Keratinocyte (primary cell): ENCODE data around the gene KCNC3. TPM values are rescaled to one million over a fixed set of nuclear protein-coding genes. Genes with fewer than 3 reads are reported as not detected.

Source experiments
- DNase-seq: peaks from one replicate; pipeline ENCODE4 v3.0.0-alpha.2; 2011; ENCODE audit warnings: low read depth, missing footprints, low spot score
- FAIRE-seq: peaks from 2 replicates; lab custom pipeline; 2011; peaks lifted over from hg19 to GRCh38; lab: Jason Lieb, UNC
- H2AFZ ChIP-seq: 2 replicates; pipeline ENCODE4 v1.6.0; 2012; ENCODE audit warnings: low read length, control low read depth, inconsistent platforms; ENCODE audit not compliant: control insufficient read depth
- H3K27ac ChIP-seq: 2 replicates; pipeline ENCODE4 v1.5.1; 2011; ENCODE audit warnings: low read length; ENCODE audit not compliant: control insufficient read depth, insufficient read depth
- H3K27me3 ChIP-seq: 3 replicates; pipeline ENCODE4 v1.6.0; 2011; ENCODE audit warnings: low read length; ENCODE audit not compliant: control insufficient read depth, insufficient read depth; ENCODE audit errors: extremely low read depth
- H3K36me3 ChIP-seq, 2 experiments: 2 replicates in 1 of 2; 3 replicates in 1 of 2; pipeline ENCODE4 v1.5.1; 2011; ENCODE audit warnings: low read length in 2 of 2, mild to moderate bottlenecking in 1 of 2; ENCODE audit not compliant: control insufficient read depth in 2 of 2, insufficient read depth in 2 of 2; ENCODE audit errors: extremely low read depth in 1 of 2
- H3K4me1 ChIP-seq: 3 replicates; pipeline ENCODE4 v1.5.1; 2011; ENCODE audit warnings: low read length; ENCODE audit not compliant: control insufficient read depth, insufficient read depth; ENCODE audit errors: extremely low read depth
- H3K4me2 ChIP-seq: 3 replicates; pipeline ENCODE4 v1.6.0; 2011; ENCODE audit warnings: low read depth, low read length; ENCODE audit not compliant: control insufficient read depth, insufficient read depth; ENCODE audit errors: extremely low read depth
- H3K4me3 ChIP-seq, 3 experiments: fragments of 200-600 bp in 1 of 3; sonication (generic) in 1 of 3; 2 replicates in 2 of 3; 3 replicates in 1 of 3; pipeline ENCODE4 v1.5.1; 2011 to 2016; ENCODE audit warnings: low read length in 3 of 3, mild to moderate bottlenecking in 3 of 3, control low read depth in 2 of 3, inconsistent platforms in 1 of 3, low read depth in 1 of 3, mixed read lengths in 1 of 3, mixed run types in 1 of 3, moderate library complexity in 1 of 3; ENCODE audit not compliant: control insufficient read depth in 2 of 3, insufficient read depth in 2 of 3; ENCODE audit errors: extremely low read depth in 1 of 3
- H3K79me2 ChIP-seq: 2 replicates; pipeline ENCODE4 v1.6.0; 2012; ENCODE audit warnings: low read length; ENCODE audit not compliant: control insufficient read depth, insufficient read depth
- H3K9ac ChIP-seq: 3 replicates; pipeline ENCODE4 v1.6.0; 2011; ENCODE audit warnings: low read length; ENCODE audit not compliant: control insufficient read depth, insufficient read depth; ENCODE audit errors: extremely low read depth
- H3K9me1 ChIP-seq: 3 replicates; pipeline ENCODE4 v1.6.0; 2011; ENCODE audit warnings: low read length; ENCODE audit not compliant: control insufficient read depth, insufficient read depth; ENCODE audit errors: extremely low read depth
- H3K9me3 ChIP-seq: 2 replicates; pipeline ENCODE4 v1.5.1; 2012; ENCODE audit warnings: low read depth, low read length; ENCODE audit not compliant: control insufficient read depth
- H4K20me1 ChIP-seq: 3 replicates; pipeline ENCODE4 v1.6.0; 2011; ENCODE audit warnings: low read length; ENCODE audit not compliant: control insufficient read depth, insufficient read depth; ENCODE audit errors: extremely low read depth
- EZH2 ChIP-seq: IDR thresholded peaks from one replicate; pipeline ENCODE4 v1.6.1; 2012; ENCODE audit warnings: inconsistent platforms, mild to moderate bottlenecking, low read length, moderate library complexity
- dilution Hi-C: fragments of 300-500 bp; cut with MboI; formaldehyde crosslinking; loops from one replicate; pipeline ENCODE4 v1.7.0; 2020; ENCODE audit warnings: low sequenced_read_pairs; ENCODE audit not compliant: extremely low pct_ligation_motif_present
- polyA plus RNA-seq, 5 experiments: library from polyadenylated mRNA; depleted of rRNA in 3 of 5; stranded (reverse) in 3 of 5; stranded (forward) in 1 of 5; unstranded in 1 of 5; fragments of >200 nt; gene quantifications; 1 replicate in 1 of 5; 2 replicates in 3 of 5; 3 replicates in 1 of 5; pipeline versions ENCODE4 v1.2.1 to v1.2.3, GENCODE V29; 2011 to 2012; ENCODE audit warnings: missing spikeins in 2 of 5, low read depth in 1 of 5, low replicate concordance in 1 of 5
- TF ChIP-seq, protein P1 (sequence below), 3 experiments: IDR thresholded peaks in 1 of 3; conservative IDR thresholded peaks in 1 of 3; optimal IDR thresholded peaks in 1 of 3; 2 replicates in 2 of 3; 3 replicates in 1 of 3; pipeline versions ENCODE3 to v1.5.1; 2011; ENCODE audit warnings: low read length in 3 of 3, mild to moderate bottlenecking in 3 of 3, moderate library complexity in 2 of 3, control low read depth in 1 of 3, inconsistent platforms in 1 of 3; ENCODE audit not compliant: insufficient read depth in 2 of 3; ENCODE audit errors: extremely low read depth in 1 of 3

The KCNC3 gene
- polyA plus RNA-seq, 1 donor (not counting 4 experiments of a cell fraction or from before 2014, with no cell fraction given), result 0.01 TPM

DNA sequence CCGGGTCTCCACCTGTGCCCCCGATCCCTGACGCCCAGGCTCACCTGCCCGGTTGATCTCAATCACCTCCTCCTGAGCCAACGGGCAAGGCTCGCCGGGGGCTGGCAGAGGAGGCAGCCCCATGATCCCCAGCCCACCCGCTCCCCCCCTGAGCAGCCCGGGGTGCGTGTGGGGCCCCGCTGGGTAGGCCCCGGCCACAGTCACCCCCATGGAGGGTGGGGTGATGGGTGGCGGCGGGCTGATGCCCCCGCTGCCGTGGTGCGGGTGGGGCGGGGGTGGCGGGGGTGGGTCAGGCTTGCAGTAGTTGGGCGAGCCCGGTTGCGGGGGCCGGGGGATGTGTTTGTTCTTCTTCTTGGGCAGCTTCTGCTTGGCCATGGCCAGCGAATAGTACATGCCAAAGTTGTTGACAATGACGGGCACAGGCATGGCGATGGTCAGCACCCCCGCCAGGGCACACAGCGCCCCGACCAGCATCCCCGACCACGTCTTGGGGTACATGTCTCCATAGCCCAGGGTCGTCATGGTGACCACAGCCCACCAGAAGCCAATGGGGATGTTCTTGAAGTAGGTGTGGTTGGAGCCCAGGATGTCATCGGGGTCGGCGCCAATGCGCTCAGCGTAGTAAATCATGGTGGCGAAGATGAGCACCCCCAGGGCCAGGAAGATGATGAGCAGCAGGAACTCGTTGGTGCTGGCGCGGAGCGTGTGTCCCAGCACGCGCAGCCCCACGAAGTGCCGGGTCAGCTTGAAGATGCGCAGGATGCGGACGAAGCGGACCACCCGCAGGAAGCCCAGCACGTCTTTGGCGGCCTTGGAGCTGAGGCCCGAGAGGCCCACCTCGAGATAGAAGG, 6.0 kb downstream of the KCNC3 start:
- Histone ChIP-seq H3K27ac (no peak overlapping the region), H3K9ac (no peak overlapping the region), H2AFZ (no peak overlapping the region), H3K9me1 (no peaks in the 10 kb centered on the region), H3K4me2 (no peak overlapping the region), H3K4me1 (no peaks in the 10 kb centered on the region), H3K79me2 (no peaks in the 10 kb centered on the region), H3K9me3 (no peaks in the 10 kb centered on the region), H3K36me3 (no peaks in the 10 kb centered on the region), H4K20me1 (no peaks in the 10 kb centered on the region), H3K4me3 (no peak overlapping the region), H3K27me3 (peaks cover 25% of the 10 kb centered on the region)
- dilution Hi-C loops, result no loop called here
- FAIRE-seq, result no peak
- no peak for TF ChIP-seq EZH2
- TF ChIP-seq, protein P1, sequence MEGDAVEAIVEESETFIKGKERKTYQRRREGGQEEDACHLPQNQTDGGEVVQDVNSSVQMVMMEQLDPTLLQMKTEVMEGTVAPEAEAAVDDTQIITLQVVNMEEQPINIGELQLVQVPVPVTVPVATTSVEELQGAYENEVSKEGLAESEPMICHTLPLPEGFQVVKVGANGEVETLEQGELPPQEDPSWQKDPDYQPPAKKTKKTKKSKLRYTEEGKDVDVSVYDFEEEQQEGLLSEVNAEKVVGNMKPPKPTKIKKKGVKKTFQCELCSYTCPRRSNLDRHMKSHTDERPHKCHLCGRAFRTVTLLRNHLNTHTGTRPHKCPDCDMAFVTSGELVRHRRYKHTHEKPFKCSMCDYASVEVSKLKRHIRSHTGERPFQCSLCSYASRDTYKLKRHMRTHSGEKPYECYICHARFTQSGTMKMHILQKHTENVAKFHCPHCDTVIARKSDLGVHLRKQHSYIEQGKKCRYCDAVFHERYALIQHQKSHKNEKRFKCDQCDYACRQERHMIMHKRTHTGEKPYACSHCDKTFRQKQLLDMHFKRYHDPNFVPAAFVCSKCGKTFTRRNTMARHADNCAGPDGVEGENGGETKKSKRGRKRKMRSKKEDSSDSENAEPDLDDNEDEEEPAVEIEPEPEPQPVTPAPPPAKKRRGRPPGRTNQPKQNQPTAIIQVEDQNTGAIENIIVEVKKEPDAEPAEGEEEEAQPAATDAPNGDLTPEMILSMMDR (optimal IDR thresholded peaks at IDR 0.05 in 1 of 3, IDR thresholded peaks at IDR 0.05 in 1 of 3, conservative IDR thresholded peaks at IDR 0.05 in 1 of 3; ENCODE audit: extremely low read depth in 1 of 3, insufficient read depth in 2 of 3, low read length in 3 of 3), result no peak
- no peak for DNase-seq

DNA sequence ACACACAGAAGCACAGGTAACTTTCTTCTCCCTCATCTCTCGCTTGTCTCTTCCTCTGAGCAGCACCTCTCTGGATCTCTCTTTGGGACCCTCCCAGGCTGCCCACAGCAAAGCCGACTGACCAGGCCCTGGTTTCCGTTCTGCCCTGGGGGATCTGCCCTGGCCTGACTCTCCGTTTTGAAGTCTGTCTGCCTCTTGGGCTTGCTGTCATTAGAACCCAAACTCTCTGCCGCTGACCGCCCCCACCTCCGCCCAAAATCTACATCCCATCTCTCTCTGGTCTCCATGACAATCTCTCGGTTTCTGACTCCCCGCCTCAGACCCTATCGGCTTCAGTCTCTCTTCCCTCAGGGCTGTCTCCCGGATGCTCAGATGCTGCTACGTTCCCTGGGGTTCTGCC, 6.9 kb downstream of the KCNC3 start:
- Histone ChIP-seq H3K4me3 (no peak overlapping the region), H2AFZ (no peak overlapping the region), H3K36me3 (no peaks in the 10 kb centered on the region), H3K27me3 (peaks cover 16% of the 10 kb centered on the region), H3K9me3 (no peaks in the 10 kb centered on the region), H4K20me1 (no peaks in the 10 kb centered on the region), H3K9me1 (no peaks in the 10 kb centered on the region), H3K9ac (no peak overlapping the region), H3K79me2 (no peaks in the 10 kb centered on the region), H3K4me2 (no peak overlapping the region), H3K4me1 (no peaks in the 10 kb centered on the region), H3K27ac (no peak overlapping the region)
- FAIRE-seq (no peak), DNase-seq (no peak)
- dilution Hi-C loops, result no loop called here
- TF ChIP-seq, protein P1 (optimal IDR thresholded peaks at IDR 0.05 in 1 of 3, IDR thresholded peaks at IDR 0.05 in 1 of 3, conservative IDR thresholded peaks at IDR 0.05 in 1 of 3; ENCODE audit: extremely low read depth in 1 of 3, insufficient read depth in 2 of 3, low read length in 3 of 3), result no peak
- no peak for TF ChIP-seq EZH2
